SK-N-SH (cell line): ENCODE data around the gene NT5C1A. TPM values are rescaled to one million over a fixed set of nuclear protein-coding genes. Genes with fewer than 3 reads are reported as not detected.

Source experiments
- CTCF ChIA-PET: fragments of 300-600, 350-600 bp; formaldehyde crosslinking; extraction: SDS; loops from one replicate; lab custom pipeline; 2021; lab: Yijun Ruan, JAX
- POLR2A ChIA-PET: fragments of 350-600 bp; sonication (Branson Sonifier 250); formaldehyde crosslinking; extraction: SDS; loops from one replicate; lab custom pipeline; 2020; ENCODE audit warnings: antibody characterized with exemption, inconsistent platforms; lab: Yijun Ruan, JAX
- DNase-seq: peaks from one replicate; pipeline ENCODE4 v3.0.0; 2012
- H2AFZ ChIP-seq: fragments of 200-600 bp; sonication (generic); 2 replicates; pipeline ENCODE4 v1.8.1; 2016; ENCODE audit warnings: antibody characterized with exemption, mild to moderate bottlenecking, low read depth
- H3F3A ChIP-seq: fragments of 200-600 bp; sonication (generic); replicated peaks from 2 replicates; pipeline ENCODE3; 2016; ENCODE audit warnings: antibody characterized with exemption, mild to moderate bottlenecking; ENCODE audit not compliant: insufficient read depth
- H3K27ac ChIP-seq, 2 experiments: fragments of 200-500 bp in 1 of 2; fragments of 200-600 bp in 1 of 2; sonication (Bioruptor generic) in 1 of 2; sonication (generic), shearing (Covaris generic) in 1 of 2; 2 replicates each; pipeline versions ENCODE4 v1.5.1 to v1.6.1; 2014 to 2016; ENCODE audit warnings: low read depth in 2 of 2, inconsistent platforms in 1 of 2, low read length in 1 of 2, mild to moderate bottlenecking in 1 of 2, mixed read lengths in 1 of 2
- H3K27me3 ChIP-seq: fragments of 200-600 bp; sonication (generic), shearing (Covaris generic); 2 replicates; pipeline ENCODE4 v1.6.1; 2016; ENCODE audit warnings: mixed run types; ENCODE audit not compliant: insufficient read depth
- H3K36me3 ChIP-seq, 2 experiments: fragments of 200-500 bp in 1 of 2; fragments of 200-600 bp in 1 of 2; sonication (Bioruptor generic) in 1 of 2; sonication (generic) in 1 of 2; replicated peaks in 1 of 2; 2 replicates each; pipeline versions ENCODE3 to v1.5.1; 2014 to 2016; ENCODE audit warnings: low read length in 1 of 2, mild to moderate bottlenecking in 1 of 2; ENCODE audit not compliant: insufficient read depth in 2 of 2, control insufficient read depth in 1 of 2
- H3K4me1 ChIP-seq, 2 experiments: fragments of 200-500 bp in 1 of 2; fragments of 200-600 bp in 1 of 2; sonication (Bioruptor generic) in 1 of 2; sonication (generic), shearing (Covaris generic) in 1 of 2; 2 replicates each; pipeline versions ENCODE4 v1.5.1 to v1.6.1; 2014 to 2016; ENCODE audit warnings: low read depth in 1 of 2, low read length in 1 of 2, mixed run types in 1 of 2; ENCODE audit not compliant: insufficient read depth in 2 of 2, control insufficient read depth in 1 of 2
- H3K4me2 ChIP-seq: fragments of 200-600 bp; sonication (generic), shearing (Covaris generic); 2 replicates; pipeline ENCODE4 v1.6.1; 2017; ENCODE audit warnings: mixed run types
- H3K4me3 ChIP-seq, 2 experiments: fragments of 200-500 bp in 1 of 2; fragments of 200-600 bp in 1 of 2; sonication (Bioruptor generic) in 1 of 2; sonication (generic), shearing (Covaris generic) in 1 of 2; 2 replicates each; pipeline versions ENCODE4 v1.5.1 to v1.8.1; 2014 to 2016; ENCODE audit warnings: low read depth in 2 of 2, inconsistent platforms in 1 of 2, low read length in 1 of 2, mild to moderate bottlenecking in 1 of 2, mixed read lengths in 1 of 2, moderate library complexity in 1 of 2
- H3K79me2 ChIP-seq: fragments of 200-600 bp; sonication (generic); 2 replicates; pipeline ENCODE4 v1.8.1; 2017; ENCODE audit warnings: mild to moderate bottlenecking; ENCODE audit not compliant: insufficient read depth
- H3K9ac ChIP-seq: fragments of 200-600 bp; sonication (generic); 2 replicates; pipeline ENCODE4 v1.6.1; 2017; ENCODE audit warnings: mixed run types
- H3K9me2 ChIP-seq: fragments of 200-600 bp; sonication (generic); 2 replicates; pipeline ENCODE4 v1.6.1; 2017; ENCODE audit warnings: mixed run types
- H3K9me3 ChIP-seq: fragments of 200-600 bp; sonication (generic); 2 replicates; pipeline ENCODE4 v1.6.1; 2017; ENCODE audit warnings: mixed run types, mild to moderate bottlenecking, moderate library complexity
- H4K20me1 ChIP-seq: fragments of 200-600 bp; sonication (generic); 2 replicates; pipeline ENCODE4 v1.6.1; 2017; ENCODE audit warnings: mild to moderate bottlenecking, mixed run types; ENCODE audit not compliant: insufficient read depth
- CHD2 ChIP-seq: fragments of 150-350 bp; IDR thresholded peaks from 2 replicates; pipeline ENCODE4 v1.6.1; 2018; ENCODE audit warnings: low read length; ENCODE audit not compliant: partially characterized antibody
- EP300 ChIP-seq, 2 experiments: IDR thresholded peaks; 2 replicates each; pipeline versions ENCODE4 v1.4.0 to v1.6.1; 2012; ENCODE audit warnings: borderline replicate concordance in 1 of 2, low read depth in 1 of 2, low read length in 1 of 2
- FOSL2 ChIP-seq: IDR thresholded peaks from 2 replicates; pipeline ENCODE4 v1.4.0; 2012; ENCODE audit warnings: low read depth, mild to moderate bottlenecking, moderate library complexity, borderline replicate concordance
- FOXM1 ChIP-seq: IDR thresholded peaks from 2 replicates; pipeline ENCODE4 v1.4.0; 2012; ENCODE audit warnings: low read depth, mild to moderate bottlenecking
- GABPA ChIP-seq: IDR thresholded peaks from 2 replicates; pipeline ENCODE4 v1.4.0; 2012; ENCODE audit warnings: low read depth, mild to moderate bottlenecking
- GATA2 ChIP-seq: sonication (generic); formaldehyde crosslinking; IDR thresholded peaks from 2 replicates; pipeline ENCODE4 v1.5.0; 2020; ENCODE audit warnings: mild to moderate bottlenecking, missing genetic modification reagents
- IRF3 ChIP-seq: fragments of 150-350 bp; IDR thresholded peaks from 2 replicates; pipeline ENCODE4 v1.6.1; 2016; ENCODE audit warnings: mild to moderate bottlenecking, low read depth, low read length
- JUND ChIP-seq: IDR thresholded peaks from 2 replicates; pipeline ENCODE4 v1.4.0; 2012
- MAX ChIP-seq: IDR thresholded peaks from 2 replicates; pipeline ENCODE4 v1.4.0; 2012; ENCODE audit warnings: low read depth
- MEF2A ChIP-seq: IDR thresholded peaks from 2 replicates; pipeline ENCODE4 v1.4.0; 2012; ENCODE audit warnings: low read depth, borderline replicate concordance
- NFIC ChIP-seq: IDR thresholded peaks from 2 replicates; pipeline ENCODE4 v1.4.0; 2012; ENCODE audit warnings: borderline replicate concordance
- NRF1 ChIP-seq: IDR thresholded peaks from 2 replicates; pipeline ENCODE4 v1.6.1; 2012; ENCODE audit warnings: low read depth, mild to moderate bottlenecking, low read length
- RAD21 ChIP-seq: IDR thresholded peaks from 2 replicates; pipeline ENCODE4 v1.6.1; 2012; ENCODE audit warnings: mild to moderate bottlenecking, low read length
- SMC3 ChIP-seq: IDR thresholded peaks from 2 replicates; pipeline ENCODE4 v1.6.1; 2012; ENCODE audit warnings: low read depth, low read length, improper control_type of control experiment
- TCF12 ChIP-seq: IDR thresholded peaks from 2 replicates; pipeline ENCODE4 v1.4.0; 2012
- TEAD4 ChIP-seq: IDR thresholded peaks from 2 replicates; pipeline ENCODE4 v1.4.0; 2012; ENCODE audit warnings: mild to moderate bottlenecking, borderline replicate concordance; ENCODE audit not compliant: insufficient read depth
- WGBS: methylation state at CpG from one replicate; pipeline ENCODE4 v1.1.6; 2017; ENCODE audit warnings: low lambda C conversion rate; 5-methylcytosine and 5-hydroxymethylcytosine counted together
- polyA plus RNA-seq, 3 experiments: library from polyadenylated mRNA; depleted of rRNA; stranded (reverse); fragments of >200 nt; gene quantifications; 2 replicates each; pipeline ENCODE4 v1.2.3, GENCODE V29; 2012
- TF ChIP-seq, protein P1 (sequence below): IDR thresholded peaks from 2 replicates; pipeline ENCODE4 v1.6.1; 2012; ENCODE audit warnings: mild to moderate bottlenecking, low read depth, low read length, moderate library complexity
- TF ChIP-seq, protein P2 (sequence below): fragments of 150-350 bp; IDR thresholded peaks from 2 replicates; pipeline ENCODE4 v1.6.1; 2017; ENCODE audit warnings: antibody characterized with exemption, low read length, low read depth, borderline replicate concordance

NT5C1A gene
- polyA plus RNA-seq, 1 of the 3 experiments (the other 2 are of a cell fraction): 0.12 TPM

DNA sequence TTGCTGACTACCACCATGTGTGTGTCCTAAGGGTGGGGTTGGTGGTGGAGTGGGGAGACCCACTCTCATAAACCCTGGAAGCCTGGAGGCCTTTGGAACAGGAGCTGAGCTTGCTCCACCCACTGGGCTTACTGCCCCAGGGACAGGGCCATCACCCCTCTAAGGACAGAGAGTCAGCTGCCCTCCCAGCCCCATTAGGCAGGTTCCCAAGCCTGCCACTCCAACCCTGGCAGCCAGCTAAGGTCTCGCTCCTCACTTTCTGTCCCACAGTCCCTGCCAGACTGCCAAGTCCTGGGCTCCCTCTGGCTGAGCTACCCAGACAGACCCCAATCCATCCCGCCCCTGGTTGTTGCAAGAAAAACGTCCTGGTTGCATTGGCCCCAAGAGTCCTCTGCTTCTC, 3.8 kb downstream of the NT5C1A start:
- 17% methylated on average over 1 of the region's 3 CpGs for WGBS

DNA sequence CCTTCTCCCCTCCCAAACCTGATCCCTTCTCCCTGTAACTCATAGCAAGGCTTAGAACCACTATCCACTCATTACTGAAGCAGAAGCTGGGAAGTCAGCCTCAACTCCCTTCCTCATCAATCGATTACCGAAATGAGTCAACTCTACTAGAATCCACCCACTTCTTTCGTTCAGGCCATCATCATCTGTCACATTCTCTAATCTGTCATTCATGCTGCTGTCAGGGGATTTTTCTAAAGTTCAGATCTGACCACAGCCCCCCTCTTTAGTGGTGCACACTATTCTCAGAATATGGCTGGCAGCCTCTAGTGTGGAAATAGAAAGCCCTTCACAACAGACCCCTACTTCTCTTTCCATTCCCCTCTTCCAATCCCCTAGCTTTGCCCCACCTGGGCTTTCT, 5.1 kb downstream of the NT5C1A start:
- Histone ChIP-seq H3K36me3 (no peaks in the 10 kb centered on the region), H2AFZ (no peak overlapping the region), H3K9me2 (no peaks in the 10 kb centered on the region), H3K4me2 (no peak overlapping the region), H3K4me1 (peaks cover 0 to 30% of the 10 kb centered on the region in 2 experiments; a peak in 1 of 4 replicates), H4K20me1 (no peaks in the 10 kb centered on the region), H3K27ac (no peak overlapping the region), H3K27me3 (peaks cover 42% of the 10 kb centered on the region), H3K9me3 (no peaks in the 10 kb centered on the region), H3K79me2 (no peaks in the 10 kb centered on the region)
- CTCF ChIA-PET: interaction anchor here (11.3 kb wide), 1 partner anchor 10 kb away, joined by 260 read pairs; no protein-coding TSS in a partner anchor
- DNase-seq: no peak
- 72% methylated on average over 3 of the region's 3 CpGs for WGBS
- TF ChIP-seq TCF12 (no peak), GABPA (no peak), NRF1 (no peak), RAD21 (no peak), IRF3 (no peak), MAX (no peak), GATA2 (CRISPR knock-in tag) (no peak), FOXM1 (no peak), EP300 (IDR thresholded peaks at IDR 0.05; ENCODE audit: borderline replicate concordance in 1 of 2, low read depth in 1 of 2, low read length in 1 of 2) (no peak)
- TF ChIP-seq, protein P1, sequence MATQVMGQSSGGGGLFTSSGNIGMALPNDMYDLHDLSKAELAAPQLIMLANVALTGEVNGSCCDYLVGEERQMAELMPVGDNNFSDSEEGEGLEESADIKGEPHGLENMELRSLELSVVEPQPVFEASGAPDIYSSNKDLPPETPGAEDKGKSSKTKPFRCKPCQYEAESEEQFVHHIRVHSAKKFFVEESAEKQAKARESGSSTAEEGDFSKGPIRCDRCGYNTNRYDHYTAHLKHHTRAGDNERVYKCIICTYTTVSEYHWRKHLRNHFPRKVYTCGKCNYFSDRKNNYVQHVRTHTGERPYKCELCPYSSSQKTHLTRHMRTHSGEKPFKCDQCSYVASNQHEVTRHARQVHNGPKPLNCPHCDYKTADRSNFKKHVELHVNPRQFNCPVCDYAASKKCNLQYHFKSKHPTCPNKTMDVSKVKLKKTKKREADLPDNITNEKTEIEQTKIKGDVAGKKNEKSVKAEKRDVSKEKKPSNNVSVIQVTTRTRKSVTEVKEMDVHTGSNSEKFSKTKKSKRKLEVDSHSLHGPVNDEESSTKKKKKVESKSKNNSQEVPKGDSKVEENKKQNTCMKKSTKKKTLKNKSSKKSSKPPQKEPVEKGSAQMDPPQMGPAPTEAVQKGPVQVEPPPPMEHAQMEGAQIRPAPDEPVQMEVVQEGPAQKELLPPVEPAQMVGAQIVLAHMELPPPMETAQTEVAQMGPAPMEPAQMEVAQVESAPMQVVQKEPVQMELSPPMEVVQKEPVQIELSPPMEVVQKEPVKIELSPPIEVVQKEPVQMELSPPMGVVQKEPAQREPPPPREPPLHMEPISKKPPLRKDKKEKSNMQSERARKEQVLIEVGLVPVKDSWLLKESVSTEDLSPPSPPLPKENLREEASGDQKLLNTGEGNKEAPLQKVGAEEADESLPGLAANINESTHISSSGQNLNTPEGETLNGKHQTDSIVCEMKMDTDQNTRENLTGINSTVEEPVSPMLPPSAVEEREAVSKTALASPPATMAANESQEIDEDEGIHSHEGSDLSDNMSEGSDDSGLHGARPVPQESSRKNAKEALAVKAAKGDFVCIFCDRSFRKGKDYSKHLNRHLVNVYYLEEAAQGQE: no peak
- TF ChIP-seq, all 33 proteins: peak for 0
- Histone ChIP-seq H3K9ac (no peak overlapping the region), H3K4me3 (no peak overlapping the region), H3F3A (no peaks in the 10 kb centered on the region)
- POLR2A ChIA-PET: interaction anchor here (0.7 to 1.0 kb wide), 2 partner anchors 17 to 30 kb away, joined by 3 read pairs; no protein-coding TSS in a partner anchor

More for the DNA sequence above, 3.8 kb downstream of the NT5C1A start:
- no peaks in the 10 kb centered on the region for H3K79me2 ChIP-seq
- TF ChIP-seq SMC3 (no peak), CHD2 (no peak), RAD21 (no peak), FOSL2 (no peak), MEF2A (no peak), JUND (no peak), NFIC (no peak), EP300 (IDR thresholded peaks at IDR 0.05; ENCODE audit: borderline replicate concordance in 1 of 2, low read depth in 1 of 2, low read length in 1 of 2) (no peak), TEAD4 (no peak)
- TF ChIP-seq, protein P2, sequence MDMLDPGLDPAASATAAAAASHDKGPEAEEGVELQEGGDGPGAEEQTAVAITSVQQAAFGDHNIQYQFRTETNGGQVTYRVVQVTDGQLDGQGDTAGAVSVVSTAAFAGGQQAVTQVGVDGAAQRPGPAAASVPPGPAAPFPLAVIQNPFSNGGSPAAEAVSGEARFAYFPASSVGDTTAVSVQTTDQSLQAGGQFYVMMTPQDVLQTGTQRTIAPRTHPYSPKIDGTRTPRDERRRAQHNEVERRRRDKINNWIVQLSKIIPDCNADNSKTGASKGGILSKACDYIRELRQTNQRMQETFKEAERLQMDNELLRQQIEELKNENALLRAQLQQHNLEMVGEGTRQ: no peak
- TF ChIP-seq, protein P1: no peak
- H3K36me3 ChIP-seq: no peaks in the 10 kb centered on the region
- no peak overlapping the region for H3K4me3 ChIP-seq
- H3K27me3 ChIP-seq: peaks cover 46% of the 10 kb centered on the region
- H2AFZ ChIP-seq: no peak overlapping the region
- H3F3A ChIP-seq: no peaks in the 10 kb centered on the region
- H3K9ac ChIP-seq: no peak overlapping the region
- ChIA-PET POLR2A (interaction anchor here (7.3 kb wide), 1 partner anchor 10 kb away, joined by 95 read pairs; no protein-coding TSS in a partner anchor), CTCF (interaction anchor here (0.8 to 11.3 kb wide), 4 partner anchors 11 to 62 kb away, joined by 3 to 260 read pairs (median 41); no protein-coding TSS in a partner anchor)
- peaks cover 0 to 32% of the 10 kb centered on the region in 2 experiments; a peak in 1 of 4 replicates for H3K4me1 ChIP-seq
- H3K9me2 ChIP-seq: no peaks in the 10 kb centered on the region
- no peaks in the 10 kb centered on the region for H4K20me1 ChIP-seq
- H3K9me3 ChIP-seq: no peaks in the 10 kb centered on the region
- no peak overlapping the region for H3K27ac ChIP-seq
- no peak for DNase-seq
- no peak overlapping the region for H3K4me2 ChIP-seq
